ENCODE data around the gene STRIP2.

DNA sequence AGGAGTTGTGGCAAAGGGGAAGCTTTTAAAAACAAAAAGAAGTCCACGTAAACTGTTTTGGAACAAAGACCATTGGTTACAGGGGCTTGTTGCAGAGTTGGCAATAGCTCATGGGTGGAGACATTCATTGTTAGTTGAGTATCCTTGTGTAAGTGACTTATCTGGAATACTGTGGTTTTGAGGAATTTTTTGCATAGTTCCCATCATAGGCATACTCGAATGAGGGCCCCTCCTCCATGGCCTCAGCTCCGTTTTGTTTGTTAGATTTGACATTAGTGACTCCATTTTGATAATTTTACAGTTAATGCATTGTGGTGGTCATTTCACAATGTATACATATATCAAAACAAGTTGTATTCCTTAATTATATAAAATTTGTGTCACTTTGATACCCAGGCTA is 55.3 kb downstream of the STRIP2 start:
- TF ChIP-seq, protein P1, sequence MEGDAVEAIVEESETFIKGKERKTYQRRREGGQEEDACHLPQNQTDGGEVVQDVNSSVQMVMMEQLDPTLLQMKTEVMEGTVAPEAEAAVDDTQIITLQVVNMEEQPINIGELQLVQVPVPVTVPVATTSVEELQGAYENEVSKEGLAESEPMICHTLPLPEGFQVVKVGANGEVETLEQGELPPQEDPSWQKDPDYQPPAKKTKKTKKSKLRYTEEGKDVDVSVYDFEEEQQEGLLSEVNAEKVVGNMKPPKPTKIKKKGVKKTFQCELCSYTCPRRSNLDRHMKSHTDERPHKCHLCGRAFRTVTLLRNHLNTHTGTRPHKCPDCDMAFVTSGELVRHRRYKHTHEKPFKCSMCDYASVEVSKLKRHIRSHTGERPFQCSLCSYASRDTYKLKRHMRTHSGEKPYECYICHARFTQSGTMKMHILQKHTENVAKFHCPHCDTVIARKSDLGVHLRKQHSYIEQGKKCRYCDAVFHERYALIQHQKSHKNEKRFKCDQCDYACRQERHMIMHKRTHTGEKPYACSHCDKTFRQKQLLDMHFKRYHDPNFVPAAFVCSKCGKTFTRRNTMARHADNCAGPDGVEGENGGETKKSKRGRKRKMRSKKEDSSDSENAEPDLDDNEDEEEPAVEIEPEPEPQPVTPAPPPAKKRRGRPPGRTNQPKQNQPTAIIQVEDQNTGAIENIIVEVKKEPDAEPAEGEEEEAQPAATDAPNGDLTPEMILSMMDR (IDR thresholded peaks at IDR 0.05): no peak
- TF ChIP-seq POLR2AphosphoS5 (IDR thresholded peaks at IDR 0.05): no peak

All from breast epithelium (tissue), 3 donors.